Measurements from ENCODE around the gene RNPEP.
"Not testable (repeated sequence)": the region's sequence is repeated elsewhere in the genome, so short reads cannot be mapped to it uniquely, and the experiment has no call there.

Gene RNPEP

GRCh38 chr1:201955729-201956143, 26.7 kb upstream of the RNPEP start:
- no peak for DNase-seq (ENCODE audit: low read depth in 1 of 2, low spot score in 1 of 2)

GRCh38 chr1:201958348-201958747, 24.1 kb upstream of the RNPEP start:
- DNase-seq (ENCODE audit: low read depth in 1 of 2, low spot score in 1 of 2) = no peak

- not testable (repeated sequence) for DNase-seq (ENCODE audit: low read depth in 1 of 2, low spot score in 1 of 2)
These were observed 20.1 kb upstream of the RNPEP start for GRCh38 chr1:201962382-201962781.

GRCh38 chr1:201964261-201964660, 18.2 kb upstream of the RNPEP start:
- no peak for DNase-seq (ENCODE audit: low read depth in 1 of 2, low spot score in 1 of 2)

GRCh38 chr1:201966171-201966570, 16.3 kb upstream of the RNPEP start:
- no peak for DNase-seq (ENCODE audit: low read depth in 1 of 2, low spot score in 1 of 2)

GRCh38 chr1:201968202-201968925, 14.1 kb upstream of the RNPEP start:
- DNase-seq (ENCODE audit: low read depth in 1 of 2, low spot score in 1 of 2) = no peak

- DNase-seq (ENCODE audit: low read depth in 1 of 2, low spot score in 1 of 2) = no peak
These were observed 11.9 kb upstream of the RNPEP start for GRCh38 chr1:201970334-201971159.

GRCh38 chr1:201982082-201982622, 296 bp upstream of the RNPEP start:
- peak; percentile 51 to 61 for DNase-seq (ENCODE audit: low read depth in 1 of 2, low spot score in 1 of 2)

- DNase-seq (ENCODE audit: low read depth in 1 of 2, low spot score in 1 of 2) = no peak
These were observed 945 bp downstream of the RNPEP start for GRCh38 chr1:201983380-201983805.

- DNase-seq (ENCODE audit: low read depth in 1 of 2, low spot score in 1 of 2) = no peak
These were observed 2.0 kb downstream of the RNPEP start for GRCh38 chr1:201984446-201984845.

GRCh38 chr1:201985355-201985754, 2.9 kb downstream of the RNPEP start:
- DNase-seq (ENCODE audit: low read depth in 1 of 2, low spot score in 1 of 2) = no peak

- no peak for DNase-seq (ENCODE audit: low read depth in 1 of 2, low spot score in 1 of 2)
These were observed 6.2 kb downstream of the RNPEP start for GRCh38 chr1:201988601-201989000.

- no peak for DNase-seq (ENCODE audit: low read depth in 1 of 2, low spot score in 1 of 2)
These were observed 7.1 kb downstream of the RNPEP start for GRCh38 chr1:201989354-201990128.

GRCh38 chr1:201990427-201990826, 8.0 kb downstream of the RNPEP start:
- DNase-seq (ENCODE audit: low read depth in 1 of 2, low spot score in 1 of 2) = no peak

- DNase-seq (ENCODE audit: low read depth in 1 of 2, low spot score in 1 of 2) = no peak
These were observed 17.3 kb downstream of the RNPEP start for GRCh38 chr1:201999625-202000238.

GRCh38 chr1:202002507-202002906, 20.1 kb downstream of the RNPEP start:
- DNase-seq (ENCODE audit: low read depth in 1 of 2, low spot score in 1 of 2) = no peak

GRCh38 chr1:202004711-202005110, 22.3 kb downstream of the RNPEP start:
- no peak for DNase-seq (ENCODE audit: low read depth in 1 of 2, low spot score in 1 of 2)

GRCh38 chr1:202005958-202006357, 23.5 kb downstream of the RNPEP start:
- no peak for DNase-seq (ENCODE audit: low read depth in 1 of 2, low spot score in 1 of 2)

GRCh38 chr1:202007304-202007703, 24.9 kb downstream of the RNPEP start:
- no peak for DNase-seq (ENCODE audit: low read depth in 1 of 2, low spot score in 1 of 2)

- DNase-seq (ENCODE audit: low read depth in 1 of 2, low spot score in 1 of 2) = no peak
These were observed 25.5 kb downstream of the RNPEP start for GRCh38 chr1:202007805-202008489.
